Measurements from ENCODE around the gene COCH.
"Not testable (repeated sequence)": the region's sequence is repeated elsewhere in the genome, so short reads cannot be mapped to it uniquely, and the experiment has no call there.

Gene COCH

GRCh38 chr14:30933937-30934336 lies 59.6 kb downstream of the COCH start:
- not testable (repeated sequence) for DNase-seq

GRCh38 chr14:30935445-30935844 lies 61.1 kb downstream of the COCH start:
- DNase-seq: no peak

GRCh38 chr14:30938617-30939016 lies 64.3 kb downstream of the COCH start:
- no peak for DNase-seq
